Measurements from ENCODE around the gene TSN. TPM values are rescaled to one million over a fixed set of nuclear protein-coding genes. Genes with fewer than 3 reads are reported as not detected.

Gene TSN
- polyA plus RNA-seq, 1 donor from 2014 or later, result 171 TPM

- no peaks in the 10 kb centered on the region for H3F3A ChIP-seq (ENCODE audit: insufficient read depth, low read length, poor library complexity, severe bottlenecking)
- no peak overlapping the region for H3K4me2 ChIP-seq (ENCODE audit: low read length)
- no peaks in the 10 kb centered on the region for H3K9me2 ChIP-seq (ENCODE audit: insufficient read depth, low read length)
- H3K79me2 ChIP-seq (replicated peaks; ENCODE audit: insufficient read depth, low read length), result no peaks in the 10 kb centered on the region
- no peak overlapping the region for H3K27ac ChIP-seq (ENCODE audit: low read length)
- TF ChIP-seq EZH2 (IDR thresholded peaks at IDR 0.05; ENCODE audit: borderline replicate concordance, insufficient read depth, low read length, poor library complexity, severe bottlenecking) (no peak), SMC3 (conservative IDR thresholded peaks at IDR 0.05; ENCODE audit: poor library complexity) (no peak), EP300 (conservative IDR thresholded peaks at IDR 0.05; ENCODE audit: poor library complexity, severe bottlenecking) (no peak), CTCF (IDR thresholded peaks at IDR 0.05; ENCODE audit: poor library complexity, severe bottlenecking) (no peak), RAD21 (conservative IDR thresholded peaks at IDR 0.05) (no peak), REST (IDR thresholded peaks at IDR 0.05; ENCODE audit: borderline replicate concordance) (no peak), POLR2AphosphoS5 (IDR thresholded peaks at IDR 0.05) (no peak), TAF1 (IDR thresholded peaks at IDR 0.05; ENCODE audit: low read depth) (no peak), MXI1 (conservative IDR thresholded peaks at IDR 0.05; ENCODE audit: poor library complexity, severe bottlenecking) (no peak)
- H3K36me3 ChIP-seq (ENCODE audit: insufficient read depth, low read length), result no peaks in the 10 kb centered on the region
- no peaks in the 10 kb centered on the region for H3K27me3 ChIP-seq (ENCODE audit: insufficient read depth, low read depth, low read length)
- H3K4me3 ChIP-seq (ENCODE audit: low read length), result no peak overlapping the region
- no peaks in the 10 kb centered on the region for H4K20me1 ChIP-seq (ENCODE audit: insufficient read depth)
- no peak overlapping the region for H2AFZ ChIP-seq (ENCODE audit: low read depth, low read length)
- no peak overlapping the region for H3K9ac ChIP-seq (ENCODE audit: low read length)
- H3K9me3 ChIP-seq (ENCODE audit: low read length), result no peaks in the 10 kb centered on the region
Observed at GRCh38 chr2:121798617-121799016, 43.2 kb downstream of the TSN start.

GRCh38 chr2:121801916-121802315, 46.5 kb downstream of the TSN start:
- Histone ChIP-seq H3K9ac (ENCODE audit: low read length) (no peak overlapping the region), H3K9me3 (ENCODE audit: low read length) (no peaks in the 10 kb centered on the region), H2AFZ (ENCODE audit: low read depth, low read length) (no peak overlapping the region), H3K79me2 (replicated peaks; ENCODE audit: insufficient read depth, low read length) (no peaks in the 10 kb centered on the region), H3F3A (ENCODE audit: insufficient read depth, low read length, poor library complexity, severe bottlenecking) (no peaks in the 10 kb centered on the region), H3K27ac (ENCODE audit: low read length) (no peak overlapping the region), H3K36me3 (ENCODE audit: insufficient read depth, low read length) (no peaks in the 10 kb centered on the region), H3K9me2 (ENCODE audit: insufficient read depth, low read length) (no peaks in the 10 kb centered on the region), H4K20me1 (ENCODE audit: insufficient read depth) (no peaks in the 10 kb centered on the region), H3K4me2 (ENCODE audit: low read length) (no peak overlapping the region), H3K4me3 (ENCODE audit: low read length) (no peak overlapping the region), H3K27me3 (ENCODE audit: insufficient read depth, low read depth, low read length) (no peaks in the 10 kb centered on the region)
- TF ChIP-seq RAD21 (conservative IDR thresholded peaks at IDR 0.05), result no peak
- no peak for TF ChIP-seq EZH2 (IDR thresholded peaks at IDR 0.05; ENCODE audit: borderline replicate concordance, insufficient read depth, low read length, poor library complexity, severe bottlenecking)
- TF ChIP-seq REST (IDR thresholded peaks at IDR 0.05; ENCODE audit: borderline replicate concordance), result no peak
- no peak for TF ChIP-seq TAF1 (IDR thresholded peaks at IDR 0.05; ENCODE audit: low read depth)
- no peak for TF ChIP-seq CTCF (IDR thresholded peaks at IDR 0.05; ENCODE audit: poor library complexity, severe bottlenecking)
- TF ChIP-seq EP300 (conservative IDR thresholded peaks at IDR 0.05; ENCODE audit: poor library complexity, severe bottlenecking), result no peak
